IMR-90 (cell line): ENCODE data around the gene RASGRF2. TPM values are rescaled to one million over a fixed set of nuclear protein-coding genes. Genes with fewer than 3 reads are reported as not detected.

Experiments used
- ATAC-seq: fragments of 200-7000 bp; cut with Tn5 transposase; 2 replicates; pipeline ENCODE4 v1.9.1; 2020; ENCODE audit warnings: low read depth, mild to moderate bottlenecking, moderate library complexity
- BruUV-seq: library from RNA; stranded (reverse); fragments of 400-500 nt; replicated peaks from 2 replicates; lab custom pipeline; 2021; lab: Mats Ljungman, UMichigan
- CTCF ChIA-PET: fragments of 300-600 bp; formaldehyde crosslinking; extraction: SDS; loops from one replicate; lab custom pipeline; 2021; ENCODE audit warnings: antibody characterized with exemption; lab: Yijun Ruan, JAX
- POLR2A ChIA-PET: fragments of 300-600 bp; sonication (Branson Sonifier 250); formaldehyde crosslinking; loops from one replicate; lab custom pipeline; 2022; ENCODE audit warnings: antibody characterized with exemption; ENCODE audit not compliant: unreplicated experiment; lab: Charles Lee
- DNase-seq: peaks from one replicate; pipeline ENCODE4 v3.0.0; 2013
- H2AFZ ChIP-seq: replicated peaks from 2 replicates; pipeline ENCODE3; 2013; ENCODE audit warnings: low read length, mild to moderate bottlenecking; ENCODE audit not compliant: poor library complexity
- H2AK5ac ChIP-seq: 2 replicates; pipeline ENCODE4 v1.6.1; 2013; ENCODE audit warnings: low read depth, low read length, inconsistent platforms
- H2AK9ac ChIP-seq: replicated peaks from 2 replicates; pipeline ENCODE3; 2013; ENCODE audit warnings: mild to moderate bottlenecking, low read depth, low read length, moderate library complexity; ENCODE audit not compliant: poor library complexity
- H2BK120ac ChIP-seq: 2 replicates; pipeline ENCODE4 v1.6.1; 2013; ENCODE audit warnings: low read depth, low read length, inconsistent platforms
- H2BK15ac ChIP-seq: 3 replicates; pipeline ENCODE4 v1.6.1; 2013; ENCODE audit warnings: low read depth, low read length, inconsistent platforms
- H2BK20ac ChIP-seq: 2 replicates; pipeline ENCODE4 v1.6.1; 2013; ENCODE audit warnings: low read depth, mild to moderate bottlenecking, inconsistent platforms, low read length, moderate library complexity
- H2BK5ac ChIP-seq: 2 replicates; pipeline ENCODE4 v1.6.1; 2013; ENCODE audit warnings: mild to moderate bottlenecking, low read depth, low read length, inconsistent platforms; ENCODE audit not compliant: poor library complexity, severe bottlenecking
- H3K14ac ChIP-seq: replicated peaks from 2 replicates; pipeline ENCODE4 v1.6.1; 2013; ENCODE audit warnings: low read depth, low read length, inconsistent platforms
- H3K18ac ChIP-seq: 2 replicates; pipeline ENCODE4 v1.6.1; 2013; ENCODE audit warnings: low read depth, low read length, control low read depth
- H3K23ac ChIP-seq: 2 replicates; pipeline ENCODE4 v1.6.1; 2013; ENCODE audit warnings: low read depth, low read length, inconsistent platforms
- H3K27ac ChIP-seq: 2 replicates; pipeline ENCODE4 v1.5.1; 2013; ENCODE audit warnings: mild to moderate bottlenecking, control low read depth, low read length; ENCODE audit not compliant: insufficient read depth
- H3K27me3 ChIP-seq: 2 replicates; pipeline ENCODE4 v1.6.1; 2013; ENCODE audit warnings: low read length; ENCODE audit not compliant: control insufficient read depth, insufficient read depth
- H3K36me3 ChIP-seq: 2 replicates; pipeline ENCODE4 v1.6.1; 2013; ENCODE audit warnings: low read length, mixed read lengths; ENCODE audit not compliant: control insufficient read depth, insufficient read depth
- H3K4ac ChIP-seq: 2 replicates; pipeline ENCODE4 v1.6.1; 2013; ENCODE audit warnings: low read depth, low read length, inconsistent platforms
- H3K4me1 ChIP-seq: 2 replicates; pipeline ENCODE4 v1.6.1; 2013; ENCODE audit warnings: low read length, mixed read lengths; ENCODE audit not compliant: control insufficient read depth, insufficient read depth
- H3K4me2 ChIP-seq: 2 replicates; pipeline ENCODE4 v1.6.1; 2013; ENCODE audit warnings: low read depth, mild to moderate bottlenecking, control low read depth, low read length, moderate library complexity
- H3K4me3 ChIP-seq: 2 replicates; pipeline ENCODE4 v1.5.1; 2013; ENCODE audit warnings: low read depth, mild to moderate bottlenecking, control low read depth, low read length, moderate library complexity; ENCODE audit not compliant: insufficient read depth
- H3K56ac ChIP-seq: 2 replicates; pipeline ENCODE4 v1.6.1; 2013; ENCODE audit warnings: low read length, inconsistent platforms; ENCODE audit not compliant: insufficient read depth; ENCODE audit errors: extremely low read depth
- H3K79me1 ChIP-seq, 2 experiments: 2 replicates each; pipeline ENCODE4 v1.6.1; 2013; ENCODE audit warnings: low read length in 2 of 2, inconsistent platforms in 1 of 2, low read depth in 1 of 2
- H3K9ac ChIP-seq: 2 replicates; pipeline ENCODE4 v1.6.1; 2013; ENCODE audit warnings: low read depth, low read length, control low read depth
- H3K9me1 ChIP-seq: 2 replicates; pipeline ENCODE4 v1.6.1; 2013; ENCODE audit warnings: low read length, inconsistent platforms; ENCODE audit not compliant: insufficient read depth
- H3K9me3 ChIP-seq: 2 replicates; pipeline ENCODE4 v1.6.1; 2013; ENCODE audit warnings: low read length; ENCODE audit not compliant: control insufficient read depth, insufficient read depth
- H4K20me1 ChIP-seq: 2 replicates; pipeline ENCODE4 v1.6.1; 2013; ENCODE audit warnings: low read length, inconsistent platforms; ENCODE audit not compliant: insufficient read depth
- H4K5ac ChIP-seq: 2 replicates; pipeline ENCODE4 v1.6.1; 2013; ENCODE audit warnings: mild to moderate bottlenecking, low read depth, low read length, control low read depth
- H4K8ac ChIP-seq, 2 experiments: 2 replicates each; pipeline ENCODE4 v1.6.1; 2013; ENCODE audit warnings: low read depth in 2 of 2, low read length in 2 of 2, control low read depth in 1 of 2, inconsistent platforms in 1 of 2
- H4K91ac ChIP-seq: 2 replicates; pipeline ENCODE4 v1.6.1; 2013; ENCODE audit warnings: low read depth, low read length, inconsistent platforms; ENCODE audit not compliant: insufficient read depth
- BHLHE40 ChIP-seq: fragments of 150-350 bp; IDR thresholded peaks from 2 replicates; pipeline ENCODE4 v1.6.1; 2016; ENCODE audit warnings: mild to moderate bottlenecking, low read depth, low read length
- CTCF ChIP-seq: conservative IDR thresholded peaks from 2 replicates; pipeline ENCODE4 v1.5.1; 2012; ENCODE audit warnings: mild to moderate bottlenecking, low read depth, low read length, improper control_type of control experiment
- MXI1 ChIP-seq: IDR thresholded peaks from 2 replicates; pipeline ENCODE4 v1.6.1; 2012; ENCODE audit warnings: low read depth, mild to moderate bottlenecking, low read length, moderate library complexity, borderline replicate concordance
- RCOR1 ChIP-seq: IDR thresholded peaks from 2 replicates; pipeline ENCODE4 v1.6.1; 2012; ENCODE audit warnings: mild to moderate bottlenecking, low read length, improper control_type of control experiment; ENCODE audit not compliant: insufficient replicate concordance
- WGBS, 2 experiments: methylation state at CpG; one replicate each; pipeline versions ENCODE4 v1.1.5 to v1.1.7; 2013; ENCODE audit warnings: missing lambda C conversion rate in 2 of 2; ENCODE audit not compliant: insufficient read length in 1 of 2; ENCODE audit errors: extremely low coverage in 2 of 2; 5-methylcytosine and 5-hydroxymethylcytosine counted together
- dilution Hi-C: fragments of 300-500 bp; cut with HindIII; formaldehyde crosslinking; loops from one replicate; pipeline ENCODE4 v1.14.3; 2018; ENCODE audit warnings: low sequenced_read_pairs; ENCODE audit not compliant: unreplicated experiment
- in situ Hi-C: fragments of 300-500 bp; cut with MboI; formaldehyde crosslinking; loops from 3 replicates; pipeline ENCODE4 v1.14.3; 2019; ENCODE audit warnings: low sequenced_read_pairs, inconsistent platforms, mixed read lengths
- intact Hi-C: fragments of 100-400 bp; cut with micrococcal nuclease; formaldehyde crosslinking; loops from 2 replicates; pipeline ENCODE4 v1.10.0; 2022
- polyA plus RNA-seq, 3 experiments: library from polyadenylated mRNA; depleted of rRNA; stranded (reverse); fragments of >200 nt; gene quantifications; 2 replicates each; pipeline ENCODE4 v1.2.3, GENCODE V29; 2012; ENCODE audit warnings: low replicate concordance in 1 of 3
- total RNA-seq: library from RNA; depleted of rRNA; stranded (reverse); fragments of >200 nt; gene quantifications from 2 replicates; pipeline ENCODE4 v1.2.3, GENCODE V29; 2012

The RASGRF2 gene
- total and polyA plus RNA-seq, 2 of the 4 experiments (the other 2 are of a cell fraction): 2.9 to 5.0 TPM

- intact Hi-C loops: no loop called here
- H2BK15ac ChIP-seq: no peak overlapping the region
- no peak overlapping the region for H2BK5ac ChIP-seq
- peak; percentile 22 for DNase-seq
- no peak overlapping the region for H4K5ac ChIP-seq
- H2AK9ac ChIP-seq: no peak overlapping the region
- no peak overlapping the region for H4K91ac ChIP-seq
- H3K4me1 ChIP-seq: no peaks in the 10 kb centered on the region
- no peak overlapping the region for H3K27ac ChIP-seq
- no peak overlapping the region for H2BK20ac ChIP-seq
- H3K14ac ChIP-seq: no peak overlapping the region
- peak; percentile 42 for ATAC-seq
- H3K79me1 ChIP-seq: no peaks in the 10 kb centered on the region
- H3K4me2 ChIP-seq: no peak overlapping the region
- BruUV-seq: no TSS peak
- no peak overlapping the region for H3K9ac ChIP-seq
- in situ Hi-C loops: no loop called here
- H3K23ac ChIP-seq: no peak overlapping the region
- H3K27me3 ChIP-seq: no peaks in the 10 kb centered on the region
- WGBS, 2 experiments: 71% methylated on average over 1 of the region's 5 CpGs; no CpG with 5 or more reads in 1 of the 2 experiments
- H2AK5ac ChIP-seq: no peak overlapping the region
- no peak for TF ChIP-seq MXI1
- no peak for TF ChIP-seq BHLHE40
- no peak for TF ChIP-seq RCOR1
- TF ChIP-seq CTCF: peak; percentile 20; the same call in 1 of the 2 replicates
- H3K4me3 ChIP-seq: no peak overlapping the region
- H2AFZ ChIP-seq: no peak overlapping the region
- no peak overlapping the region for H3K4ac ChIP-seq
- POLR2A ChIA-PET: no interaction called here
- no peaks in the 10 kb centered on the region for H3K9me3 ChIP-seq
- H3K56ac ChIP-seq: no peak overlapping the region
- CTCF ChIA-PET: interaction anchor here (0.6 kb wide), 1 partner anchor 1919 kb away, joined by 3 read pairs; no protein-coding TSS in a partner anchor
- H3K36me3 ChIP-seq: peaks cover 1% of the 10 kb centered on the region; the same call in 1 of the 2 replicates
- H4K20me1 ChIP-seq: no peaks in the 10 kb centered on the region; the same call in 1 of the 2 replicates
- dilution Hi-C loops: no loop called here
- H3K18ac ChIP-seq: no peak overlapping the region
- H4K8ac ChIP-seq: no peak overlapping the region
- no peak overlapping the region for H2BK120ac ChIP-seq
- peaks cover 4% of the 10 kb centered on the region; the same call in 1 of the 2 replicates for H3K9me1 ChIP-seq
These were observed 246.8 kb downstream of the RASGRF2 start for GRCh38 chr5:81207009-81207408.
